LNCAP (cell line): ENCODE results near the gene DNMBP.

Source experiments
- TF ChIP-seq, protein P1 (sequence below): fragments of 450-650 bp; IDR thresholded peaks from 2 replicates; pipeline ENCODE4 v1.5.1; 2017; ENCODE audit warnings: mild to moderate bottlenecking

The DNMBP gene

DNA sequence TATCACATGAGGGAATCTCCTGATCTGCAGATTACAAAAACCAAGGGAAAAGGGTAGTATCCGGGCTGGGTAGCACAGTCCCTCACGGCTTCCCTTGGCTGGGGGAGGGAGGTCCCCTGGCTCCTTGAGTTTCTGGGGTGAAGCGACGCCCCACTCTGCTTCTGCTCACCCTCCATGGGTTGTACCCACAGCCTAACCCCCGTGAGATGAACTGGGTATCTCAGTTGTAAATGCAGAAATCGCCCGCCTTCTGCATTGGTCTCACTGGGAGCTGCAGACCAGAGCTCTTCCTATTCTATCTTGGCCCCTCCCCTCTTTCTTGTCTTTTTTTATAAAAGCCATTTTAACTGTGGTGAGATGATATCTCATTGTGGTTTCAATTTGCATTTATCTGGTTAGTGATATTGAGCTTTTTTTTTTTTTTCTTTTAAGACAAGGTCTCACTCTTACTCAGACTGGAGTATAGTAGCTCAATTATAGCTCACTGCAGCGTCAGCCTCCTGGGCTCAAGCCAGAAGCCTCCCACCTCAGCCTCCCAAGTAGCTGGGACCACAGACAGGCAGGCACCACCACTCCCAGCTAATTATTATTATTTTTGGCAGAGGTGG is 139.5 kb downstream of the DNMBP start:
- TF ChIP-seq, protein P1, sequence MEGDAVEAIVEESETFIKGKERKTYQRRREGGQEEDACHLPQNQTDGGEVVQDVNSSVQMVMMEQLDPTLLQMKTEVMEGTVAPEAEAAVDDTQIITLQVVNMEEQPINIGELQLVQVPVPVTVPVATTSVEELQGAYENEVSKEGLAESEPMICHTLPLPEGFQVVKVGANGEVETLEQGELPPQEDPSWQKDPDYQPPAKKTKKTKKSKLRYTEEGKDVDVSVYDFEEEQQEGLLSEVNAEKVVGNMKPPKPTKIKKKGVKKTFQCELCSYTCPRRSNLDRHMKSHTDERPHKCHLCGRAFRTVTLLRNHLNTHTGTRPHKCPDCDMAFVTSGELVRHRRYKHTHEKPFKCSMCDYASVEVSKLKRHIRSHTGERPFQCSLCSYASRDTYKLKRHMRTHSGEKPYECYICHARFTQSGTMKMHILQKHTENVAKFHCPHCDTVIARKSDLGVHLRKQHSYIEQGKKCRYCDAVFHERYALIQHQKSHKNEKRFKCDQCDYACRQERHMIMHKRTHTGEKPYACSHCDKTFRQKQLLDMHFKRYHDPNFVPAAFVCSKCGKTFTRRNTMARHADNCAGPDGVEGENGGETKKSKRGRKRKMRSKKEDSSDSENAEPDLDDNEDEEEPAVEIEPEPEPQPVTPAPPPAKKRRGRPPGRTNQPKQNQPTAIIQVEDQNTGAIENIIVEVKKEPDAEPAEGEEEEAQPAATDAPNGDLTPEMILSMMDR, result no peak

DNA sequence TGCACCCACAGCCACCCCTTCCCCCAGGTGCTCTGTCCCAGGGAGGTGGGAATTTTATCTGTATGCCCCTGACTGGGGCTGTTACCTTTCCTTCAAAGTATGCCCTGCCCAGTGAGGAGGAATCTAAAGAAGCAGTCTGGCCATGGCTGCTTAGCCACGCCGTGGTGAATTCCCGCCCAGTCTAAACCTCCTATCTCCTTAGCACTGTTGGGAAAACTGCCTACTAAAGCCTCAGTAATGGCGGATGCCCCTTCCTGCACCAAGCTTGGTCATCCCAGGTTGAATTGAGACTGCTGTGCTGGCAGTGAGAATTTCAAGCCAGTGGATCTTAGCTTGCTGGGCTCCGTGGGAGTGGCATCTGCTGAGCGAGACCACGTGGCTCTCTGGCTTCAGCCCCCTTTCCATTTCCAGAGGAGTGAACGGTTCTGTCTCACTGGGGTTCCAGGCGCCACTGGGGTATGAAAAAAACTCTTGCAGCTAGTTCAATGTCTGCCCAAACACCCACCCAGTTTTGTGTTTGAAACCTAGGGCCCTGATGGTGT is 140.1 kb downstream of the DNMBP start:
- TF ChIP-seq, protein P1, result no peak

DNA sequence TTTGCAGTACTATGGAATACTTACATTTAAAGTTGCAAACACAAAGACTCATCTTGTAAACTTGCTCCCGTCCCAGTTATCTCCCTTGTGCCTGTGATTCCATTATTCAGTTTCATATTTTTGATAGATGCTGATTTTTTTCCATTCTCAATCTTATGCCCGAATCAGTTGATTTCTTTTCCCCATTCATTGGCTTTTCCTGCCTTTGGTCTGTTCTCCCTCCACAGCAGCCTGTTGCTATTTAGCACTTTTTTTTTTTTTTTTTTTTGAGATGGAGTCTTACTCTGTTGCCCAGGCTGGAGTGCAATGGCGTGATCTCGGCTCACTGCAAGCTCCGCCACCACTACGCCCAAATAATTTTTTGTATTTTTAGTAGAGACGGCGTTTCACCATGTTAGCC is 149.3 kb downstream of the DNMBP start:
- TF ChIP-seq, protein P1, result no peak

DNA sequence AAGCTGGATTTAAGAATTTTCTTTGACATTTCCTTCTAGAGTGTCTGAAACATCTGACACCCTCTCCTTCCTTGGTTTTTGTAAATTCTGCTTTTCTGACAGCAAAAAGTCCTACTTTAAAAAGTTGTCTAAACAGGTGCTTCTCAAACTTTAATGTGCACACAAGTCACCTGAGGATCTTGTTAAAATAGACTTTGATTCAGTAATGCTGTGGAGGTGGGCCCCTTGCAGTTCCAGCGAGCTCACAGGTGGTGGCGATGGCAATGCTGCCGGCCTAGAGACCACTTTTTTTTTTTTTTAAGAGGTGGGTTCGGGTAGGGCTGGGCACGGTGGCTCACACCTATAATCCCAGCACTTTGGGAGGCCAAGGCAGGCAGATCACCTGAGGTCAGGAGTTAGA is 150.2 kb downstream of the DNMBP start:
- TF ChIP-seq, protein P1, result no peak

DNA sequence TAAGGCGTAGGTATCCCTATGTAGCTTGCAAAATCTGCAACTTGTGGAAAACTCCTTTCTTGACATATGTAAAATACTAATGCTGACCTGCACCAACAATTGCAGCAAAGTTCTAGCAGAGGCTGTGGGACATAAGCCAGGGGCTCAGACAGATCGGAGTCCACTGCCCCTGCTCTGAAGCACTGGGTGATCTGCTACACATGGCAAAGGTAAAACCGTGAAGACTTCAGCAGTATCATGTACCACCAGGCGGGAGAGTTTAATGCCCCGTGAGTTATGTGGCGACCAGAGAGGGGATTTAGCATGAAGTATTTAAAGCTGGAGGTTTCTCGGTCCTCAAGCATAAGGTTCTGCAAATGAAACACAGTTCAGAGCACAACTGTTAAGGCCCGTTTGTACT is 150.9 kb downstream of the DNMBP start:
- TF ChIP-seq, protein P1, result no peak

DNA sequence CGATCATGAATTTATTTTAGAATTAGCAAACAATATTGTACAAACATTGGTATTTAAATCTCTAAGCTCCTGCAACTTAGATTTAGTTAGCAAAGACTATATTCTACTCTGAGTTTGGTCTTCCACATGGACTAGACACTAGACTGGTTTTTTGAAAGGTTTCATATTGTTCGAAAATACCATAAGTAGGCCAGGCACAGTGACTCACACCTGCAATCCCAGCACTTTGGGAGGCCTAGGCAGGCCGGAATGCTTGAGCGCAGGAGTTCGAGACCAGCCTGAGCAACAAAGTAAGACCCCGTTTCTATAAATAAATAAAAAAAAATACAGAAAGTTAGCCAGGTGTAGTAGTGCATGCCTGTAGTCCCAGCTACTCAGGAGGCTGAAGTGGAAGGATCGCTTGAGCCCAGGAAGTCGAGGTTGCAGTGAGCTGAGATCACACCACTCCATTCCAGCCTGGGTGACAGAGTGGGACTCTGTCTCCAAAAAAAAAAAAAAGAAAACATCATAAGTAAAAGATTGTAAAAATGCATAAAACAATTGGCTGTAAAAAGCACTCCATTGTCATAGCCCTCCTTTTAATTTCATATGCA is 154.2 kb downstream of the DNMBP start:
- TF ChIP-seq, protein P1, result no peak

DNA sequence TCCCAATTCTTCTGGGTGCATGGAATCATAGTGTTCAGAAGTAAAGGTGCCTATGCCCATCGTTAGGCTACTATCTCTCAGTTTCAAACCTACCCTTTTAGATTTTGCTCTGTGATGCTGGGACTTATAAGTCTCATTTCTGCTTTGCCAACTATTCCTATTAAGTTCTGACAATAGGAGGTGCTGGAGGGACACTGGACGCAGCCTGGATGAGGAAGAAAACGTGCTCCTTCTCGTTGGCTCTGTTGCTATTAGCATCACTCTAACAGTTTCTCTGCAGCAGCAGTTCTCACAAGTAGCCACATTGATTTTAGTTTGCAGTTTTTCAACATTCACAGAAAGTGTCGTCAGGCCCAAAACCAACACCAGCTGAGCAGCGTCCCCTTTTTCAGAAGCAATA is 154.9 kb downstream of the DNMBP start:
- TF ChIP-seq, protein P1, result peak; percentile 53
